ENCODE results near the gene KCNMB4.

Gene KCNMB4

DNA sequence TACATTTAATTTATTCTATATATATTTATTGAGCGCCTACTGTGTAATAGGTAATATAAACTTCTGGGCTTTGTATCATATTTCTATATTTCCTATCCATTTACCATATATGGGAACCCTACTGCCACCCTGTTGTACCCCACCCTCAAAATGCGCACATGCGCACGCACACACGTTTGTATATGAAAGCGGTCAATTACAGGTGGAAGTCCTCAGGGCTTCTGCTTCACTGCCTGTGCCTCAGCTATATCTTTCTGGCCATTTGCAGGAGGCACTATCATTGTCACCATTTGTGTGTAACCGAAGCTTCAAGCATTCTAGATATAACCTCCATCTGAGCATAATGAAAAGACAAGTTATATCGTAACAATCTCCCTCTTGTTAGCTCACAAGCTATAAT is 31.3 kb upstream of the KCNMB4 start:
- WGBS, 2 donors (ENCODE audit: extremely low coverage in 2 of 2, insufficient read length in 2 of 2, insufficient replicate concordance in 1 of 2): no CpG with 5 or more reads among the region's 8 CpGs
- H2BK12ac ChIP-seq (ENCODE audit: low read length): no peak overlapping the region
- no peak for DNase-seq (ENCODE audit: low spot score)
- H3K27ac ChIP-seq (replicated peaks; ENCODE audit: low read length): no peak overlapping the region
- no peak overlapping the region for H4K91ac ChIP-seq (ENCODE audit: low read depth, low read length, poor library complexity)
- H2BK15ac ChIP-seq (ENCODE audit: low read length): no peak overlapping the region
- no peak overlapping the region for H3K4me2 ChIP-seq (ENCODE audit: insufficient read depth, low read length, poor library complexity, severe bottlenecking)
- no peak overlapping the region for H2BK120ac ChIP-seq (ENCODE audit: low read depth, low read length)
- H3K4me1 ChIP-seq (ENCODE audit: control insufficient read depth in 2 of 2, insufficient read depth in 1 of 2, low read depth in 1 of 2, low read length in 2 of 2): no peaks in the 10 kb centered on the region
- no peak overlapping the region for H2BK5ac ChIP-seq (ENCODE audit: low read length)
- no peak overlapping the region for H3K23ac ChIP-seq (ENCODE audit: low read depth, low read length, poor library complexity)
- H3K14ac ChIP-seq (ENCODE audit: low read length): no peak overlapping the region
- no peaks in the 10 kb centered on the region for H3K9me3 ChIP-seq (replicated peaks in 1 of 2; ENCODE audit: control insufficient read depth in 2 of 2, insufficient read depth in 1 of 2, low read depth in 1 of 2, low read length in 2 of 2)
- no peak overlapping the region for H3K18ac ChIP-seq (ENCODE audit: low read length)
- no peak overlapping the region for H2AFZ ChIP-seq (ENCODE audit: low read length)
- H3K27me3 ChIP-seq (ENCODE audit: control insufficient read depth in 3 of 3, insufficient read depth in 3 of 3, low read depth in 1 of 3, low read length in 3 of 3): no peaks in the 10 kb centered on the region
- no peak overlapping the region for H4K8ac ChIP-seq (ENCODE audit: low read depth, low read length)
- peaks cover 9 to 82% of the 10 kb centered on the region in 2 donors for H3K36me3 ChIP-seq (replicated peaks in 1 of 2; ENCODE audit: control insufficient read depth in 2 of 2, insufficient read depth in 2 of 2, low read length in 2 of 2)
- no peaks in the 10 kb centered on the region for H3K79me1 ChIP-seq (ENCODE audit: low read depth, low read length)
- H3K9ac ChIP-seq (ENCODE audit: low read depth, low read length, poor library complexity): no peak overlapping the region
- no peak overlapping the region for H3K4me3 ChIP-seq (ENCODE audit: low read length in 2 of 2)
- no peak overlapping the region for H3K4ac ChIP-seq (ENCODE audit: low read length)
- no peak overlapping the region for H2AK5ac ChIP-seq (ENCODE audit: low read depth, low read length)

DNA sequence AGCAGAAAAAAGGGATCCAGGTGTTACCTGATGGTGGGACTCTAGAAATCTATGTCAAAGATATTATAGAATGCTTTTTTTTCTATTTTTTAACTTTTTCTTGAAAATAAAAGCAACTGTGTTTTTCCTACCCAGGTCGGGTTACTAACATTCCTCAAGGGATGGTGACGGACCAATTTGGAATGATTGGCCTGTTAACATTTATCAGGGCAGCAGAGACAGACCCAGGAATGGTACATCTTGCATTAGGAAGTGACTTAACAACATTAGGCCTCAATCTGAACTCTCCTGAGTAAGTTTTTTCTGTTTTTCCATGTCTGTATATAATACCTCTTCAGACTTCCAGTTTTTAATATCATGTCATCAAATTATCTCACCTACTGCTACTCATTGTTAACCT is 27.6 kb upstream of the KCNMB4 start:
- Histone ChIP-seq H2BK120ac (ENCODE audit: low read depth, low read length) (no peak overlapping the region), H2BK15ac (ENCODE audit: low read length) (no peak overlapping the region), H3K9ac (ENCODE audit: low read depth, low read length, poor library complexity) (no peak overlapping the region), H2AFZ (ENCODE audit: low read length) (no peak overlapping the region), H2BK12ac (ENCODE audit: low read length) (no peak overlapping the region), H4K8ac (ENCODE audit: low read depth, low read length) (no peak overlapping the region), H3K23ac (ENCODE audit: low read depth, low read length, poor library complexity) (no peak overlapping the region), H3K9me3 (replicated peaks in 1 of 2; ENCODE audit: control insufficient read depth in 2 of 2, insufficient read depth in 1 of 2, low read depth in 1 of 2, low read length in 2 of 2) (no peaks in the 10 kb centered on the region), H3K4me2 (ENCODE audit: insufficient read depth, low read length, poor library complexity, severe bottlenecking) (no peak overlapping the region), H3K27me3 (ENCODE audit: control insufficient read depth in 3 of 3, insufficient read depth in 3 of 3, low read depth in 1 of 3, low read length in 3 of 3) (no peaks in the 10 kb centered on the region), H4K91ac (ENCODE audit: low read depth, low read length, poor library complexity) (no peak overlapping the region), H3K18ac (ENCODE audit: low read length) (no peak overlapping the region), H2AK5ac (ENCODE audit: low read depth, low read length) (no peak overlapping the region), H2BK5ac (ENCODE audit: low read length) (no peak overlapping the region), H3K27ac (replicated peaks; ENCODE audit: low read length) (no peak overlapping the region), H3K36me3 (replicated peaks in 1 of 2; ENCODE audit: control insufficient read depth in 2 of 2, insufficient read depth in 2 of 2, low read length in 2 of 2) (peaks cover 14 to 92% of the 10 kb centered on the region in 2 donors), H3K79me1 (ENCODE audit: low read depth, low read length) (no peaks in the 10 kb centered on the region), H3K4ac (ENCODE audit: low read length) (no peak overlapping the region), H3K14ac (ENCODE audit: low read length) (no peak overlapping the region), H3K4me1 (ENCODE audit: control insufficient read depth in 2 of 2, insufficient read depth in 1 of 2, low read depth in 1 of 2, low read length in 2 of 2) (no peaks in the 10 kb centered on the region), H3K4me3 (ENCODE audit: low read length in 2 of 2) (no peak overlapping the region)
- no peak for DNase-seq (ENCODE audit: low spot score)
- WGBS, 2 donors (ENCODE audit: extremely low coverage in 2 of 2, insufficient read length in 2 of 2, insufficient replicate concordance in 1 of 2): no CpG with 5 or more reads among the region's 2 CpGs

DNA sequence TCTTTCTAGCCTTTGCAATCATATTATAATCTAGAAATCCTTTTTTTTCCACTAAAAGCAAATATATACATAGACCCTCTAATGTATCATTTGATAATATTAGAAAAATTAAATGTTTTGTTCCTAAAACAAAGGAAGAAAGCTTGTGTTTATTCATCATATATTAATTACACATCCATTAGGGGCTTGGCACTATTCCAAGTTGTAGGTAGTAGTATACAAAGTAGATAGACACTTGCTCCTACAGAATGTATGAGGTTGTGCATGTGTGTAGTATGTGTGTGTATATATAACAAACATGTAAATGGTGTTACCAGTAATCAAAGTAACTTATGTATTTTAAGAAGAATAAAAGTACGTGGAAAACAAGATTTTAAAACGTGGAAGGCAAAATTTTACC is 15.0 kb upstream of the KCNMB4 start:
- Histone ChIP-seq H3K18ac (ENCODE audit: low read length) (no peak overlapping the region), H3K9ac (ENCODE audit: low read depth, low read length, poor library complexity) (no peak overlapping the region), H3K36me3 (replicated peaks in 1 of 2; ENCODE audit: control insufficient read depth in 2 of 2, insufficient read depth in 2 of 2, low read length in 2 of 2) (peaks cover 4 to 76% of the 10 kb centered on the region in 2 donors), H3K23ac (ENCODE audit: low read depth, low read length, poor library complexity) (no peak overlapping the region), H3K4ac (ENCODE audit: low read length) (no peak overlapping the region), H3K9me3 (replicated peaks in 1 of 2; ENCODE audit: control insufficient read depth in 2 of 2, insufficient read depth in 1 of 2, low read depth in 1 of 2, low read length in 2 of 2) (no peaks in the 10 kb centered on the region), H3K4me3 (ENCODE audit: low read length in 2 of 2) (no peak overlapping the region), H3K4me2 (ENCODE audit: insufficient read depth, low read length, poor library complexity, severe bottlenecking) (no peak overlapping the region), H3K14ac (ENCODE audit: low read length) (no peak overlapping the region), H2BK12ac (ENCODE audit: low read length) (no peak overlapping the region), H3K27me3 (ENCODE audit: control insufficient read depth in 3 of 3, insufficient read depth in 3 of 3, low read depth in 1 of 3, low read length in 3 of 3) (no peaks in the 10 kb centered on the region), H3K27ac (replicated peaks; ENCODE audit: low read length) (no peak overlapping the region), H2BK120ac (ENCODE audit: low read depth, low read length) (no peak overlapping the region), H4K91ac (ENCODE audit: low read depth, low read length, poor library complexity) (no peak overlapping the region), H2AK5ac (ENCODE audit: low read depth, low read length) (no peak overlapping the region), H4K8ac (ENCODE audit: low read depth, low read length) (no peak overlapping the region), H3K79me1 (ENCODE audit: low read depth, low read length) (no peaks in the 10 kb centered on the region), H2BK15ac (ENCODE audit: low read length) (no peak overlapping the region), H2BK5ac (ENCODE audit: low read length) (no peak overlapping the region), H3K4me1 (ENCODE audit: control insufficient read depth in 2 of 2, insufficient read depth in 1 of 2, low read depth in 1 of 2, low read length in 2 of 2) (no peaks in the 10 kb centered on the region), H2AFZ (ENCODE audit: low read length) (no peak overlapping the region)
- no CpG with 5 or more reads among the region's 2 CpGs for WGBS, 2 donors (ENCODE audit: extremely low coverage in 2 of 2, insufficient read length in 2 of 2, insufficient replicate concordance in 1 of 2)
- DNase-seq (ENCODE audit: low spot score): no peak

DNA sequence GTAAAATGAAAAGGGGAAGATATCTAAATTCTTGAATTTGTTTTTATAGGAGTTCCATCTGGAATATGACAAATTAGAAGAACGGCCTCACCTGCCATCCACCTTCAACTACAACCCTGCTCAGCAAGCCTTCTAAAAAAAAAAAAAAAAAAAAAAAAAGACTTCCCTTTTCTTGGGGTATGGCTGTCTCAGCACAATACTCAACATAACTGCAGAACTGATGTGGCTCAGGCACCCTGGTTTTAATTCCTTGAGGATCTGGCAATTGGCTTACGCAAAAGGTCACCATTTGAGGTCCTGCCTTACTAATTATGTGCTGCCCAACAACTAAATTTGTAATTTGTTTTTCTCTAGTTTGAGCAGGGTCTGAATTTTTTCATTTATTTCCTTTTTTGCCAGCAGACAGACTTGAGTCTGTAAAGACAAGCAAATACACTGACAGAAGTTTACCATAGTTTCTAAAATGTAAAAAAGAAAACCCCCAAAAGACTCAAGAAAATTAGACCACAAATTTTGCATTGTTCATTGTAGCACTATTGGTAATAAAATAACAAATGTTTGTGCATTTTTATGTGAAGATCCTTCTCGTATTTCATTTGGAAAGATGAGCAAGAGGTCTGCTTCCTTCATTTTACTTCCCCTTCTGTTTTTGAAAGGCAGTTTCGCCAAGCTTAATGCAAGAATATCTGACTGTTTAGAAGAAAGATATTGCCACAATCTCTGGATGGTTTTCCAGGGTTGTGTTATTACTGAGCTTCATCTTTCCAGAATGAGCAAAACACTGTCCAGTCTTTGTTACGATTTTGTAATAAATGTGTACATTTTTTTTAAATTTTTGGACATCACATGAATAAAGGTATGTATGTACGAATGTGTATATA is 12.1 kb upstream of the KCNMB4 start:
- 100% methylated on average over 1 of the region's 6 CpGs; no CpG with 5 or more reads in 1 of the 2 donors for WGBS, 2 donors (ENCODE audit: extremely low coverage in 2 of 2, insufficient read length in 2 of 2, insufficient replicate concordance in 1 of 2)
- H3K9me3 ChIP-seq (replicated peaks in 1 of 2; ENCODE audit: control insufficient read depth in 2 of 2, insufficient read depth in 1 of 2, low read depth in 1 of 2, low read length in 2 of 2): no peaks in the 10 kb centered on the region
- no peak overlapping the region for H3K23ac ChIP-seq (ENCODE audit: low read depth, low read length, poor library complexity)
- H3K9ac ChIP-seq (ENCODE audit: low read depth, low read length, poor library complexity): no peak overlapping the region
- no peaks in the 10 kb centered on the region for H3K4me1 ChIP-seq (ENCODE audit: control insufficient read depth in 2 of 2, insufficient read depth in 1 of 2, low read depth in 1 of 2, low read length in 2 of 2)
- H2BK5ac ChIP-seq (ENCODE audit: low read length): no peak overlapping the region
- H2AK5ac ChIP-seq (ENCODE audit: low read depth, low read length): no peak overlapping the region
- H3K27me3 ChIP-seq (ENCODE audit: control insufficient read depth in 3 of 3, insufficient read depth in 3 of 3, low read depth in 1 of 3, low read length in 3 of 3): no peaks in the 10 kb centered on the region
- no peak overlapping the region for H3K4ac ChIP-seq (ENCODE audit: low read length)
- H4K8ac ChIP-seq (ENCODE audit: low read depth, low read length): no peak overlapping the region
- no peak overlapping the region for H3K14ac ChIP-seq (ENCODE audit: low read length)
- no peak overlapping the region for H3K27ac ChIP-seq (replicated peaks; ENCODE audit: low read length)
- no peaks in the 10 kb centered on the region for H3K79me1 ChIP-seq (ENCODE audit: low read depth, low read length)
- H3K4me3 ChIP-seq (ENCODE audit: low read length in 2 of 2): no peak overlapping the region
- no peak overlapping the region for H2BK120ac ChIP-seq (ENCODE audit: low read depth, low read length)
- H2BK12ac ChIP-seq (ENCODE audit: low read length): no peak overlapping the region
- H4K91ac ChIP-seq (ENCODE audit: low read depth, low read length, poor library complexity): no peak overlapping the region
- peak overlapping the region; percentile 18 for H3K4me2 ChIP-seq (ENCODE audit: insufficient read depth, low read length, poor library complexity, severe bottlenecking)
- no peak overlapping the region for H3K18ac ChIP-seq (ENCODE audit: low read length)
- no peak for DNase-seq (ENCODE audit: low spot score)
- H3K36me3 ChIP-seq (replicated peaks in 1 of 2; ENCODE audit: control insufficient read depth in 2 of 2, insufficient read depth in 2 of 2, low read length in 2 of 2): peaks cover 4 to 53% of the 10 kb centered on the region in 2 donors
- no peak overlapping the region for H2BK15ac ChIP-seq (ENCODE audit: low read length)
- H2AFZ ChIP-seq (ENCODE audit: low read length): no peak overlapping the region
